ENCODE results near the gene TENM4. TPM values are rescaled to one million over a fixed set of nuclear protein-coding genes. Genes with fewer than 3 reads are reported as not detected.

TENM4 gene
- total and polyA plus RNA-seq, 2 donors = 1.5 to 27.8 TPM

DNA sequence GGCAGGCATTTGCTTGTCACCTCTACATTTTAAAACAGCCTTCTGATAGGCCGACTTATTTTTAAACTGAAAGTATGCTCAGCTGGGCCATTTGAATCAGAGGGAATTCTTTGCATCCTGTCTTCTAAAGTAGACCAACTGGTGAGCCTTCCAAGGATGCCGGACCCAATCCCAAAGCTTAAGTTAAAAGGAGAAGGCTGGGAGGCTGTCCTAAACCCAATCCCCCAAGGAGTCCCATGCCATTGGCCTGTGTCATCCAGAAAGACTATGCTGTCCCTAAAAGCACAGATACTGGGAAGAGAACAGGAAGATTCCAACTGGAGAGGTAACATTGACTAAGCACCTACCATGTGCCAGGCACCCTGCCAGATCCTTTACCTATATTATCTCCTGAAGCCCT is 18.0 kb downstream of the TENM4 start:
- no peak overlapping the region for H3K27ac ChIP-seq (ENCODE audit: low read depth)
- 94% methylated on average over 2 of the region's 2 CpGs for WGBS
- H3K4me3 ChIP-seq (ENCODE audit: low read depth, low read length) = no peak overlapping the region
- no peaks in the 10 kb centered on the region for H3K4me1 ChIP-seq (ENCODE audit: insufficient read depth)
- DNase-seq (ENCODE audit: extremely low spot score) = no peak
- H3K36me3 ChIP-seq (ENCODE audit: insufficient read depth) = no peaks in the 10 kb centered on the region

DNA sequence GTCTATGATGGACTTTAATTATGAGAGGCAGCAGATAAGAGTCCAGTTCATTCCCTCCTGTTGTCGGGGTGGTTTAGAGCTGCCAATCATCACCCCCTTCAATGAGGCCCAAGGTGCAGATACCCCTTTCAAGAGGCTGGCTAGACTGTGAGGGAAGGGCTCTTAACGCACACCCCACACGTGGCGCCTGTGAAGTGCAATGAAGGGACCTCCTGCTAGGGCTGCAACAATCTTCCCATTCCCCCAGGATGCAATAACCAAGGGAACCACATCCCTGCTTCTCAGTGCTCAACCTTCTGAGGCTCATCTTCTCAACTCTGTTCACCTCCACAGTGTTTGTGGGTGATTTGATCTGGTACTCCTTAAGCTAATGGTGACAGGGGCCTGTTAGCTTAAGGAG is 19.0 kb downstream of the TENM4 start:
- WGBS = 83% methylated on average over 4 of the region's 4 CpGs
- H3K4me3 ChIP-seq (ENCODE audit: low read depth, low read length) = no peak overlapping the region
- H3K36me3 ChIP-seq (ENCODE audit: insufficient read depth) = no peaks in the 10 kb centered on the region
- DNase-seq (ENCODE audit: extremely low spot score) = no peak
- no peaks in the 10 kb centered on the region for H3K4me1 ChIP-seq (ENCODE audit: insufficient read depth)
- H3K27ac ChIP-seq (ENCODE audit: low read depth) = no peak overlapping the region

DNA sequence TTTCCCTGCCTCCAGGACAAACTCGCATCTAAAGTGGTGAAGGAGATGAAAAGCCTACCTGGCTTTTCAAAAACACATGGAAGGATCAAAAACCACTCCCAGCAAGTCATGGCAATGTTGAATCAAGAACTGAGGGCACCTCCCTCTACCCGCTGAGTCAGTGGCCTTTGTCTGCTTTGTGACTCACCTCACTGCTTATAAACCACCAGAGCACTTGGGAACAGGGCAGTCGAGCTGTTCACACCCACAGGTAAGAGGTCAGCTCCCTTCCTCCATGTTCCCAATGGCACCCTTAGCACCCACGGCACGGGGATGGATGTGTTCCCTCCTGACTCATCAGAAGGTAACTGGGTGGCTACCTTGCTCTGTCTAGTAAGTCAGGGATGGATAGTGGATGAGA is 21.7 kb downstream of the TENM4 start:
- Histone ChIP-seq H3K4me1 (ENCODE audit: insufficient read depth) (no peaks in the 10 kb centered on the region), H3K36me3 (ENCODE audit: insufficient read depth) (no peaks in the 10 kb centered on the region), H3K27ac (ENCODE audit: low read depth) (no peak overlapping the region), H3K4me3 (ENCODE audit: low read depth, low read length) (no peak overlapping the region)
- WGBS = 82% methylated on average over 5 of the region's 5 CpGs
- no peak for DNase-seq (ENCODE audit: extremely low spot score)

DNA sequence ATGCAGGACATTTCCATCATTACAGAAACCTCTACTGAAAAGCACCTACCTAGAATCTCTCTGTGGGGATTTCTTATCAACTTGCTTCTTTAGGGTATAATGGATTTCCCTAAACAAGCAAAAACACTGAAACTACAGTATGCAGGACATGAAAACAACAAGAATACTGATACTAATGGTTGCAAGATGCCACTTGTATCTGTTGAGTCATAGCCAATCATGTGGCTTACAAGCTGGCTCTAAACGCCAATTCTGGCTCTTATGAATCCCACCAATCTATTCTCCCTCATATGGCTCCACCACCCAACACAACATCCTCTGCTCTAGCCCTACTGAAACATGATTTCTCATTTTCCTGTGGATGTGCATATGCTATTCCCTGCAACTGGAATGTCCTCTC is 22.6 kb downstream of the TENM4 start:
- Histone ChIP-seq H3K27ac (ENCODE audit: low read depth) (no peak overlapping the region), H3K36me3 (ENCODE audit: insufficient read depth) (no peaks in the 10 kb centered on the region), H3K4me1 (ENCODE audit: insufficient read depth) (no peaks in the 10 kb centered on the region), H3K4me3 (ENCODE audit: low read depth, low read length) (no peak overlapping the region)
- no peak for DNase-seq (ENCODE audit: extremely low spot score)
- WGBS = 93% methylated on average over 1 of the region's 1 CpG

DNA sequence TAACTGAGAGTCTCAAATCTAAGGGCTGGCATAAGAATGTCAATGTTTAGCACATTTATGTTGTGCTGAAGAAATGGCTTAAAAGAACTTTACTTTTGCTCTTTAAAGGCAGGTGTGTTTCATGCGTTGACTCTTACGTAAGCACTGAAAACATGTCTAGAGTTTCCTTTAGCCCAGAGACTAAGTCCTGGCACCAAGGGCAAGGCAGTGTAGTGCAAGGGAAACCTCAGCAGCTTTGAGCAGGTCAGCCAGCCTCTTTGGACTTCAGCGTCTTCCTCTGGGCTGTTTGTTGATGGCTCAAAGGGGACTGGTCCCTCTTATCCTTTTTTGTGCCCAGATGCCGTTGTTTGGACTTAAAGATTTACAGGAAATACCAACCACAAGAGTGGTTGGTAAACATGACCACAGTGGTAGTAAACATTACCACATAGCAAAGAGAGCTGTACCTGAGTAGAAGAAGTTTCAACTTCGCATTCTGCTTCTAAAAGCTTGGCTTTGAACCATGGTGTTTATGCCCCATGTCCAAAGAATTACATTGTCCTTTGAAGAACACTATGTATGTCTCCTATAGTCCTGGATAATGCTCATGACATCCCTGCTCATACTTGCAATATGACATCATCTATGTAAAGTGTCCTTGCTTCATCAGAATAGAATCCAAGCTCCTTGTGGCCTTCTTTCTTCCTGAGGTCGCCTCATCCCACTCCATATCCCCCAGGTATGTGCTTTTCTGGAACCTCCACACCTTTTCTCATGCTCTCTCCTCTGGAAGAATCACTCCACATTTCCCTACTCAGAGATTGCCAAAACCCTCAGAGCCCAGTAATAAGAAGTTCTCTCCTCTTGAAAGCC is 23.5 kb downstream of the TENM4 start:
- H3K4me3 ChIP-seq (ENCODE audit: low read depth, low read length) = no peak overlapping the region
- H3K4me1 ChIP-seq (ENCODE audit: insufficient read depth) = no peaks in the 10 kb centered on the region
- WGBS = 89% methylated on average over 6 of the region's 6 CpGs
- DNase-seq (ENCODE audit: extremely low spot score) = no peak
- no peaks in the 10 kb centered on the region for H3K36me3 ChIP-seq (ENCODE audit: insufficient read depth)
- no peak overlapping the region for H3K27ac ChIP-seq (ENCODE audit: low read depth)

DNA sequence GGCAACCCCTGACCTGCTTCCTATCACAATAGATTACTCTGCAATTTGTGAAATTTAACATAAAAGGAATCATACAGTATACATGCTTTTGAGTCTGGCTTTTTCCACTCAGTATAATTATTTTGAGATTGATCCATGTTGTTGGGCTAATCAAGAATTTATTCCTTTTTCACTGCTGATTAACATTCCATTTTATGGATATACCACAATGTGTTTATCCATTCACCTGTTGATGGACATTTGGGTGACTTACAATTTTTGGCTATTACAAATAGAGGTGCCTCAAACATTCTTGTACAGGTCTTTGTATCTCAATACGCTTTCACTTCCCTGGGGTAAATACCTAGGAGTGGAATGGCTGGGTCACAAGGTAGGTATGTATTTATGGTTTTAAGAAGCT is 24.9 kb downstream of the TENM4 start:
- no peak for DNase-seq (ENCODE audit: extremely low spot score)
- no peaks in the 10 kb centered on the region for H3K36me3 ChIP-seq (ENCODE audit: insufficient read depth)
- H3K27ac ChIP-seq (ENCODE audit: low read depth) = no peak overlapping the region
- no peak overlapping the region for H3K4me3 ChIP-seq (ENCODE audit: low read depth, low read length)
- no peaks in the 10 kb centered on the region for H3K4me1 ChIP-seq (ENCODE audit: insufficient read depth)
- 97% methylated on average over 1 of the region's 1 CpG for WGBS

DNA sequence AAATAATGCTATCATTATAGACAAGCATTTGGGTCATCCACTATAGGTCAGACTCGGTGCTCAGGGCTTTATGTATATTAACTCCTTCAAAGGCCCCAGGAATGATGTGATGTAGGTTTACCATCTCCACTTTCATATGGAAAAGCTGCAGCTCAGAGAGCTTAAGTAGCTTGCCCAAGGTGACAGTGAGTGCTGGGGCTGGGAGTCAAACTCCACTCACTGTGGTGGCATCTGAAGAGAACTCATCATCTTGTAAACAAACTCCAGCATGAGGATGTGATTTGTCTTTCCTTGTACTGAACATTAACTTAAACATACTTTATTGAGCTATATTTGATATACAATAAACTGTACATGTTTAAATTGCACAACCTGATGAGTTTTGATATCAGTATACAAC is 25.4 kb downstream of the TENM4 start:
- WGBS = 83% methylated on average over 1 of the region's 1 CpG
- Histone ChIP-seq H3K36me3 (ENCODE audit: insufficient read depth) (no peaks in the 10 kb centered on the region), H3K4me1 (ENCODE audit: insufficient read depth) (no peaks in the 10 kb centered on the region), H3K4me3 (ENCODE audit: low read depth, low read length) (no peak overlapping the region), H3K27ac (ENCODE audit: low read depth) (no peak overlapping the region)
- DNase-seq (ENCODE audit: extremely low spot score) = no peak

DNA sequence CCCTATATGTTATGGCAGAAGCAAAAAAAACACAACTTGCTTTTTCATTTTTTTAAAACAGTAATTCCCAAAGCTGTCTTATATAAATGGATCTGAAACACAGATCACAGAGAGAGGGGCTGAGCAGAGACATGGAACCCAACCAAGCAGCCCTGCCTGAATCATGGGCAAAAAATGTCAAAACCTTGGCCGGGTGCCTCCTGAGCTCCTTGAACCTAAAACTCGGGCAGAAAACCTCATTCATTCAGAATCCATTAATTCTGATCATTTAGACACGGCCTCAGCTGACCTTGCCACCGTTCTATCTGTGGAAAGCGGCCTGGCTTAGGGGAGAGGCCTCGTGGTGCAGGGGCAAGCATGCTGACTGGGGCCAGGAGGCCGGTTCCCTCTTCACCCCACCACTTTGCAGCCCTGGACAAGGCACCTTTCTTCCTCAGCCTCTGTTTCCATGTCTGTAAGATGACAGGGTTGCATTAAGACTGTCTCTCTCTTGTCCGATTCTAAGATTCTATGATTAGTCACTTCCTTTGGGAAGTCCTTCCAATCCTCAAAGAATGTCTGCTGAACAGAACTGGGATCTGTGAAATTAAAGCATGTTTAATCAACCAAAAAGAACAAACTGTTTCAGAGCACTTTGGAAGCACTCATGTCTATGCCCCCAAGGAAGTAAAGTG is 26.0 kb downstream of the TENM4 start:
- Histone ChIP-seq H3K27ac (ENCODE audit: low read depth) (no peak overlapping the region), H3K4me3 (ENCODE audit: low read depth, low read length) (no peak overlapping the region), H3K36me3 (ENCODE audit: insufficient read depth) (no peaks in the 10 kb centered on the region), H3K4me1 (ENCODE audit: insufficient read depth) (no peaks in the 10 kb centered on the region)
- 48% methylated on average over 8 of the region's 8 CpGs for whole genome bisulfite sequencing
- DNase-seq (ENCODE audit: extremely low spot score) = no peak

DNA sequence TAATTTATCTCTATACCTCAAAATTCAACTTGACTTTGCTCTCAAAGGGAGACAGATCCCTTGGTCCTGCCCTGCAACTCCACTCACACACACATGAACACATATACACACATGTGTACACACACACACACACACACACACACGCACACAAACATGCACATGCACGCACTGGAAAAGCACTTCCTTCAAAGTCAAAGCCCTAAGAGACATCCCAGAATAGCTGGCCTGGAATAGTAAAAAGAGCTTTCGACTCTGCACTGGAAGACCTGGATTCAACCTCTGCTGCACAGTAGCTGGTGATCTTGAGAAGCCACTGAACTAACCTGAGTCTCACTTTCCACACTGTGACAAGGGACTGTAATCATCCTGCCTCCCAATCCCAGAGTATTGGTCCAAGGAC is 26.8 kb downstream of the TENM4 start:
- H3K4me3 ChIP-seq (ENCODE audit: low read depth, low read length) = no peak overlapping the region
- no peak for DNase-seq (ENCODE audit: extremely low spot score)
- 66% methylated on average over 3 of the region's 3 CpGs for WGBS
- H3K27ac ChIP-seq (ENCODE audit: low read depth) = no peak overlapping the region
- H3K36me3 ChIP-seq (ENCODE audit: insufficient read depth) = no peaks in the 10 kb centered on the region
- no peaks in the 10 kb centered on the region for H3K4me1 ChIP-seq (ENCODE audit: insufficient read depth)

DNA sequence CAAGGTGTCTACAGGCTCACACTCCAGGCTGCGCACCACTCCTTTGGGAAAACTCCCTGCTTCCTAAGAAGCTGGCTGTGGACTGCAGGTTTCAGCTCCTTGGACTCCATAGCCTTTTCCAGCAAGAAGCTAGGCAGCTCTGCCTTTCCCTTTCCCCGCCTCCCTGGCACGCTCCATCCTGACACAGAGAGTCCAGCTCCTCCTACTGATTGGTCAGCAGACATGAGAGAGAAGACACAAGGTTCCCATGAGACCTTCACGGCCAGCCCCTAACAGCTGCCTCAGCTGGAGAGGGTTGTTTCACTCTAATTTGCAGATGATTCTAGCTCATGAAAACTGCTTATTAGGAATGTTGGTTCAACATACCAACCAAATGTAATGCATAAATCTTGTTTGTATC is 27.6 kb downstream of the TENM4 start:
- 7% methylated on average over 4 of the region's 4 CpGs for WGBS
- peak; percentile 87 for DNase-seq (ENCODE audit: extremely low spot score)
- H3K36me3 ChIP-seq (ENCODE audit: insufficient read depth) = no peaks in the 10 kb centered on the region
- no peaks in the 10 kb centered on the region for H3K4me1 ChIP-seq (ENCODE audit: insufficient read depth)
- no peak overlapping the region for H3K4me3 ChIP-seq (ENCODE audit: low read depth, low read length)
- no peak overlapping the region for H3K27ac ChIP-seq (ENCODE audit: low read depth)

DNA sequence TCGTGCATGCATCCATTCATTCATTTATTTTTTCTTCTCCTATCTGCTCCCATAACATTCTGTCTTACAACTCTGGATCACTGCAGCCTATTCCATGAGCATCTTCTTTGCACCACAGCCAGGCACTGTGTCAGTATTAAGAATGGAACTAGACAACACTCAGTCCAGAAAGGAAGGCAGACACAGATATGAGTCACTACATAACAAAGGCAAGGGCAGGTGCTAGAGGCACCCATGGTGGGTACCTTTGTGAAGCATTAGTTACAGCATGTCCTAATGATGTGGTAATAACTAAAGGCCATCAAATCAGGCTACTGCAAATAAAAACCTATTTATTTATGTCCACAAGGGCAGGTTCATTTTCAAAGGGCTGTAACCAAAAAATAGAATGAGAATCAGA is 28.1 kb downstream of the TENM4 start:
- H3K36me3 ChIP-seq (ENCODE audit: insufficient read depth) = no peaks in the 10 kb centered on the region
- no peaks in the 10 kb centered on the region for H3K4me1 ChIP-seq (ENCODE audit: insufficient read depth)
- DNase-seq (ENCODE audit: extremely low spot score) = no peak
- no peak overlapping the region for H3K27ac ChIP-seq (ENCODE audit: low read depth)
- WGBS = 95% methylated on average over 1 of the region's 1 CpG
- no peak overlapping the region for H3K4me3 ChIP-seq (ENCODE audit: low read depth, low read length)

DNA sequence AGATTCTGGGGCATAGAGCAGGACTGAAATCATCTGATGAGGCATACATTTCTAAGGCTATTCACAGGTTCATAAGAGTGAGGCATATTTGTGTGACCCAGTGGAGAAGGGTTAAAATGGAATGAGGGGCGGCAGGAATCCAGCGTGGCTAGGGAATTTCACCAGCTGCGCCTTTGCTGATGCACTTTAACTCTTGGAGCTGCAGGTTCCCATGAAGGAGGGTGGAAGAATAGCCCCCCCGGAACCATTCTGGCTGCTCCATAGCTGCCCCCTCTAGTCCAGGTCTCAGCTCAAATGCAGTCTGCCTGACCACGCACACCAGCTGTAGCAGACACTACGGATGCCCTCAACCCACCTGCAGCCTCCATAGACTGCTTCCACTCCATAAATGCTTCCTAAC is 31.5 kb downstream of the TENM4 start:
- H3K4me3 ChIP-seq (ENCODE audit: low read depth, low read length) = no peak overlapping the region
- H3K36me3 ChIP-seq (ENCODE audit: insufficient read depth) = no peaks in the 10 kb centered on the region
- WGBS = 92% methylated on average over 6 of the region's 6 CpGs
- no peak for DNase-seq (ENCODE audit: extremely low spot score)
- H3K4me1 ChIP-seq (ENCODE audit: insufficient read depth) = no peaks in the 10 kb centered on the region
- H3K27ac ChIP-seq (ENCODE audit: low read depth) = no peak overlapping the region

DNA sequence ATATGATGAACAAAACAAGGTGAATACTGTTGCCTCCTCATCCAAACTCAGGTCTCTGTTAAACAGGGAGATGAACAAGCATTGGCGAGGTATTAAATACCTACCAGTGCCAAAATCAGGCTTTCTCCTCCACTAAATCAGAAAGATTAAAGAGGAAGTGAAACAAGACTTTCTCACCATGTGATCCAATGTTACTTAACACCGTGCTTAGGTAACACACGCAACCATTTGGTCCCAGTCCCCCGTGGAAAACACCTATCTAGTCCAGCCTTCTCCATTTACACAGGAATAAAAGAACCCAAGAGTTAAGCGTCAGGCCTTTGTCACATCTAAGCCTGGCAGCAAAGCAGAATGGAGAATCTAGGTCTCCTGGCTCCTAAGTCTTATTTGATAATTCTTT is 34.5 kb downstream of the TENM4 start:
- no peaks in the 10 kb centered on the region for H3K36me3 ChIP-seq (ENCODE audit: insufficient read depth)
- WGBS = 85% methylated on average over 5 of the region's 5 CpGs
- H3K4me3 ChIP-seq (ENCODE audit: low read depth, low read length) = no peak overlapping the region
- DNase-seq (ENCODE audit: extremely low spot score) = no peak
- H3K27ac ChIP-seq (ENCODE audit: low read depth) = no peak overlapping the region
- no peaks in the 10 kb centered on the region for H3K4me1 ChIP-seq (ENCODE audit: insufficient read depth)

DNA sequence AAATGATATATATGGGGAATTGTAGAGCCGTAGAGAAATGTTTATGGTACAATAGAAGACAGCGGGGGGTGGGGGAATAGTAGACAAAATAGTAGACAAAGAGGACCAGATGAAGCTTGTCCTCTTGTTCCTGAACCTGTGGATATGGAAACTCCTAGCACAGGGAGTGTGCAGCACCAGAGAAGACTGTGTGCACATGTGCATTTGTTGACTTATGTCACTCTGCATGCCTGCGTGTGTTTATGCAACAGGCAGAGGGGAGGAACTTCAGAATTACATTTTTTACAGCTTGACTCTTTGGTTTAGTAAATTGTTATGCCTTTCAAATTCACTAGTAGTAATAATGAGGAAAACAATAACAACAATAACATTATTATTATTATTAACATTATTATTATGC is 36.0 kb downstream of the TENM4 start:
- Histone ChIP-seq H3K27ac (ENCODE audit: low read depth) (no peak overlapping the region), H3K36me3 (ENCODE audit: insufficient read depth) (no peaks in the 10 kb centered on the region), H3K4me1 (ENCODE audit: insufficient read depth) (no peaks in the 10 kb centered on the region), H3K4me3 (ENCODE audit: low read depth, low read length) (no peak overlapping the region)
- WGBS = 52% methylated on average over 3 of the region's 3 CpGs
- DNase-seq (ENCODE audit: extremely low spot score) = no peak

Measured in urinary bladder (tissue), 4 donors.